Activated CD4-positive, alpha-beta T cell treated with anti-CD3 and anti-CD28 coated beads, Interleukin-2, amount 50 U/mL, for 24 hours (primary cell): ENCODE data around the gene CSK.
"Not testable (repeated sequence)": the region's sequence is repeated elsewhere in the genome, so short reads cannot be mapped to it uniquely, and the experiment has no call there.

Experiments
- DNase-seq, 2 donors: peaks; one replicate each; pipeline ENCODE4 v3.0.0-alpha.2; 2020; ENCODE audit warnings: low read depth in 1 of 2, low spot score in 1 of 2

Gene CSK

GRCh38 chr15:74770211-74770903 is 11.5 kb upstream of the CSK start:
- no peak for DNase-seq

GRCh38 chr15:74773329-74773728 is 8.6 kb upstream of the CSK start:
- DNase-seq: no peak

- no peak for DNase-seq
Measured at GRCh38 chr15:74773731-74774252, 8.1 kb upstream of the CSK start.

- DNase-seq: no peak
Measured at GRCh38 chr15:74775132-74775562, 6.7 kb upstream of the CSK start.

- DNase-seq: no peak
Measured at GRCh38 chr15:74775894-74776293, 6.0 kb upstream of the CSK start.

GRCh38 chr15:74776821-74777768 is 4.8 kb upstream of the CSK start:
- DNase-seq: no peak

- DNase-seq: no peak
Measured at GRCh38 chr15:74777769-74778598, 3.9 kb upstream of the CSK start.

GRCh38 chr15:74778599-74778970 is 3.3 kb upstream of the CSK start:
- DNase-seq: no peak

GRCh38 chr15:74779162-74779648 is 2.7 kb upstream of the CSK start:
- no peak for DNase-seq

GRCh38 chr15:74780523-74781430 is 1.1 kb upstream of the CSK start:
- DNase-seq: no peak

GRCh38 chr15:74782259-74783071 is 585 bp downstream of the CSK start:
- no peak for DNase-seq

- DNase-seq: no peak
Measured at GRCh38 chr15:74783072-74783807, 1.4 kb downstream of the CSK start.

- no peak for DNase-seq
Measured at GRCh38 chr15:74783808-74784175, 1.9 kb downstream of the CSK start.

GRCh38 chr15:74784426-74785193 is 2.7 kb downstream of the CSK start:
- DNase-seq: no peak

GRCh38 chr15:74785194-74786032 is 3.5 kb downstream of the CSK start:
- no peak for DNase-seq

- not testable (repeated sequence) for DNase-seq
Measured at GRCh38 chr15:74786081-74786480, 4.2 kb downstream of the CSK start.
